GM12878 (cell line): ENCODE measurements around the gene AMH.

Experiments
- CEBPB ChIP-seq, 2 experiments: fragments of 150-350 bp in 1 of 2; IDR thresholded peaks; 2 replicates each; pipeline ENCODE4 v1.6.1; 2012 to 2014; ENCODE audit warnings: low read depth in 2 of 2, low read length in 2 of 2, borderline replicate concordance in 1 of 2, inconsistent platforms in 1 of 2
- CREM ChIP-seq: IDR thresholded peaks from 2 replicates; pipeline ENCODE4 v1.6.1; 2014; ENCODE audit warnings: antibody characterized with exemption, low read depth
- EZH2 ChIP-seq: IDR thresholded peaks from 2 replicates; pipeline ENCODE4 v1.6.1; 2012; ENCODE audit warnings: low read depth, mild to moderate bottlenecking, control low read depth, inconsistent platforms, low read length, borderline replicate concordance; ENCODE audit not compliant: control insufficient read depth
- HCFC1 ChIP-seq: fragments of 150-350 bp; IDR thresholded peaks from 2 replicates; pipeline ENCODE4 v1.6.1; 2014; ENCODE audit warnings: low read length
- RB1 ChIP-seq: fragments of 450-650 bp; formaldehyde crosslinking; IDR thresholded peaks from 2 replicates; pipeline ENCODE4 v1.6.1; 2017; ENCODE audit warnings: mild to moderate bottlenecking, borderline replicate concordance
- RCOR1 ChIP-seq: conservative IDR thresholded peaks from 2 replicates; pipeline ENCODE4 v1.6.1; 2012; ENCODE audit warnings: low read depth, low read length, improper control_type of control experiment
- SPI1 ChIP-seq: IDR thresholded peaks from 2 replicates; pipeline ENCODE4 v1.6.1; 2011; ENCODE audit warnings: low read depth, mild to moderate bottlenecking, low read length, moderate library complexity, borderline replicate concordance; ENCODE audit not compliant: insufficient read depth
- TF ChIP-seq, protein P1 (sequence below): IDR thresholded peaks from 2 replicates; pipeline ENCODE4 v1.6.1; 2012; ENCODE audit warnings: mild to moderate bottlenecking, low read depth, low read length
- TF ChIP-seq, protein P2 (sequence below), 3 experiments: IDR thresholded peaks in 2 of 3; conservative IDR thresholded peaks in 1 of 3; 2 replicates each; pipeline ENCODE4 v1.5.1; 2011; ENCODE audit warnings: low read depth in 3 of 3, low read length in 3 of 3, mild to moderate bottlenecking in 3 of 3, control low read depth in 2 of 3, moderate library complexity in 2 of 3, inconsistent platforms in 1 of 3, mixed read lengths in 1 of 3; ENCODE audit not compliant: control insufficient read depth in 2 of 3, insufficient read depth in 1 of 3; ENCODE audit errors: extremely low read depth in 1 of 3

DNA sequence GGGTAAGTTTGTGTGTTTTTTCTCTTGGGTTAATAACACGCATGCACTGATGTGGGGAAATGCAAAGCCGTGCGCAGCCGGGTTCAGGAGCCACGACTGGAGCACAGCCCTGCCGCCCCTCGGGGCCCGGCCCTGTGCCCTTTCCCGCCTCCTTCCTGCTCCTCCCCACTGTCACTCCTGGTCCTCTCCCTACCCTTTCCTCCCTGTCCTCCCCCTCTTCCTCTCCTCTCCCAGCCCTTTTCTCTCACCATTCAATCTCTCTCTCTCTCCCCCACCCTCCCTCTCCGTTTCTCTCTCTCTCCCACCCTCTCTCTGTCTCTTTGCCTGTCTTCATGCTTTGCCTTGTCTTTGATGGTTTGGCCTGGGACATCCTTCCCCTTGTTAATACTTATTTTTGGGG, 40.1 kb upstream of the AMH start:
- TF ChIP-seq, protein P1, sequence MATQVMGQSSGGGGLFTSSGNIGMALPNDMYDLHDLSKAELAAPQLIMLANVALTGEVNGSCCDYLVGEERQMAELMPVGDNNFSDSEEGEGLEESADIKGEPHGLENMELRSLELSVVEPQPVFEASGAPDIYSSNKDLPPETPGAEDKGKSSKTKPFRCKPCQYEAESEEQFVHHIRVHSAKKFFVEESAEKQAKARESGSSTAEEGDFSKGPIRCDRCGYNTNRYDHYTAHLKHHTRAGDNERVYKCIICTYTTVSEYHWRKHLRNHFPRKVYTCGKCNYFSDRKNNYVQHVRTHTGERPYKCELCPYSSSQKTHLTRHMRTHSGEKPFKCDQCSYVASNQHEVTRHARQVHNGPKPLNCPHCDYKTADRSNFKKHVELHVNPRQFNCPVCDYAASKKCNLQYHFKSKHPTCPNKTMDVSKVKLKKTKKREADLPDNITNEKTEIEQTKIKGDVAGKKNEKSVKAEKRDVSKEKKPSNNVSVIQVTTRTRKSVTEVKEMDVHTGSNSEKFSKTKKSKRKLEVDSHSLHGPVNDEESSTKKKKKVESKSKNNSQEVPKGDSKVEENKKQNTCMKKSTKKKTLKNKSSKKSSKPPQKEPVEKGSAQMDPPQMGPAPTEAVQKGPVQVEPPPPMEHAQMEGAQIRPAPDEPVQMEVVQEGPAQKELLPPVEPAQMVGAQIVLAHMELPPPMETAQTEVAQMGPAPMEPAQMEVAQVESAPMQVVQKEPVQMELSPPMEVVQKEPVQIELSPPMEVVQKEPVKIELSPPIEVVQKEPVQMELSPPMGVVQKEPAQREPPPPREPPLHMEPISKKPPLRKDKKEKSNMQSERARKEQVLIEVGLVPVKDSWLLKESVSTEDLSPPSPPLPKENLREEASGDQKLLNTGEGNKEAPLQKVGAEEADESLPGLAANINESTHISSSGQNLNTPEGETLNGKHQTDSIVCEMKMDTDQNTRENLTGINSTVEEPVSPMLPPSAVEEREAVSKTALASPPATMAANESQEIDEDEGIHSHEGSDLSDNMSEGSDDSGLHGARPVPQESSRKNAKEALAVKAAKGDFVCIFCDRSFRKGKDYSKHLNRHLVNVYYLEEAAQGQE = no peak
- TF ChIP-seq HCFC1 (no peak), EZH2 (no peak), RCOR1 (no peak), SPI1 (no peak), RB1 (no peak), CEBPB (IDR thresholded peaks at IDR 0.05; ENCODE audit: borderline replicate concordance in 1 of 2, low read depth in 2 of 2, low read length in 2 of 2) (no peak), CREM (no peak)
- TF ChIP-seq, protein P2, sequence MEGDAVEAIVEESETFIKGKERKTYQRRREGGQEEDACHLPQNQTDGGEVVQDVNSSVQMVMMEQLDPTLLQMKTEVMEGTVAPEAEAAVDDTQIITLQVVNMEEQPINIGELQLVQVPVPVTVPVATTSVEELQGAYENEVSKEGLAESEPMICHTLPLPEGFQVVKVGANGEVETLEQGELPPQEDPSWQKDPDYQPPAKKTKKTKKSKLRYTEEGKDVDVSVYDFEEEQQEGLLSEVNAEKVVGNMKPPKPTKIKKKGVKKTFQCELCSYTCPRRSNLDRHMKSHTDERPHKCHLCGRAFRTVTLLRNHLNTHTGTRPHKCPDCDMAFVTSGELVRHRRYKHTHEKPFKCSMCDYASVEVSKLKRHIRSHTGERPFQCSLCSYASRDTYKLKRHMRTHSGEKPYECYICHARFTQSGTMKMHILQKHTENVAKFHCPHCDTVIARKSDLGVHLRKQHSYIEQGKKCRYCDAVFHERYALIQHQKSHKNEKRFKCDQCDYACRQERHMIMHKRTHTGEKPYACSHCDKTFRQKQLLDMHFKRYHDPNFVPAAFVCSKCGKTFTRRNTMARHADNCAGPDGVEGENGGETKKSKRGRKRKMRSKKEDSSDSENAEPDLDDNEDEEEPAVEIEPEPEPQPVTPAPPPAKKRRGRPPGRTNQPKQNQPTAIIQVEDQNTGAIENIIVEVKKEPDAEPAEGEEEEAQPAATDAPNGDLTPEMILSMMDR (IDR thresholded peaks at IDR 0.05 in 2 of 3, conservative IDR thresholded peaks at IDR 0.05 in 1 of 3; ENCODE audit: control insufficient read depth in 2 of 3, extremely low read depth in 1 of 3, insufficient read depth in 1 of 3, low read depth in 3 of 3, low read length in 3 of 3) = no peak
